Parathyroid adenoma (tissue), 2 donors: ENCODE data around the gene ANXA6.

Experiments
- H2AFZ ChIP-seq: fragments of 300-600 bp; sonication (generic); one replicate; pipeline ENCODE4 v1.7.0; 2017; ENCODE audit warnings: antibody characterized with exemption, mild to moderate bottlenecking
- H3K27ac ChIP-seq: fragments of 300-600 bp; sonication (generic); one replicate; pipeline ENCODE4 v1.7.0; 2017
- H3K27me3 ChIP-seq: fragments of 300-600 bp; sonication (generic); one replicate; pipeline ENCODE4 v1.7.0; 2017; ENCODE audit warnings: low read length; ENCODE audit not compliant: control insufficient read depth, insufficient read depth
- H3K36me3 ChIP-seq: fragments of 300-600 bp; sonication (generic); one replicate; pipeline ENCODE4 v1.7.0; 2017; ENCODE audit warnings: low read length; ENCODE audit not compliant: control insufficient read depth, insufficient read depth
- H3K4me1 ChIP-seq: fragments of 300-600 bp; sonication (generic); one replicate; pipeline ENCODE4 v1.7.0; 2017; ENCODE audit warnings: control low read depth
- H3K4me2 ChIP-seq: fragments of 300-600 bp; sonication (generic); one replicate; pipeline ENCODE4 v1.7.0; 2017; ENCODE audit warnings: low read length
- H3K4me3 ChIP-seq: fragments of 300-600 bp; sonication (generic); one replicate; pipeline ENCODE4 v1.7.0; 2017; ENCODE audit warnings: low read depth, low read length
- H3K79me2 ChIP-seq: fragments of 300-600 bp; sonication (generic); one replicate; pipeline ENCODE4 v1.7.0; 2017; ENCODE audit warnings: control low read depth
- H3K9ac ChIP-seq: fragments of 300-600 bp; sonication (generic); one replicate; pipeline ENCODE4 v1.7.0; 2017; ENCODE audit warnings: mild to moderate bottlenecking
- H3K9me3 ChIP-seq: fragments of 300-600 bp; sonication (generic); one replicate; pipeline ENCODE4 v1.7.0; 2017; ENCODE audit warnings: low read length; ENCODE audit not compliant: control insufficient read depth
- TF ChIP-seq, protein P1 (sequence below): fragments of 300-600 bp; sonication (generic); IDR thresholded peaks from one replicate; pipeline ENCODE4 v1.7.0; 2017; ENCODE audit warnings: antibody characterized with exemption, mild to moderate bottlenecking
- donor health status: primary hyperparathyroidism.

Gene ANXA6

DNA sequence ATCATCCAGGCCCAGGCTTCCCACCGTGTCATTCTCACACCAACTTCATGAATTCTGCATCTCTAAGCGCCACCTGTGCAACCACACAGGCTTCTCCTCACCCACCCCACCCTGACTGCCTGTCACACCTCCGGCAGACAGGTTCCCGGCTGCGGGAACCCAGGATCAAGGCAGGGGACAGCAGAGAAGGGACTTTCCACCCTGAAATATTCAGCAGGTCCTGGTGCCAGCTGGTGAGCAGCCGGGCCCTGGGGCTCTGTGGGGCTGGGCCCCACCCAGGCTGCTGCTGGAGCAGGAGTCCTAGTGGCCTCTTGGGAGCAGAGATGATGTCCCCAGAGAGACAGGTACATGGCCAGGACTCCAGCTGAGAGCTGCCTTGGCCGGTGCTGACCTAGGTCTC, 12.7 kb downstream of the ANXA6 start:
- no peak overlapping the region for H3K4me3 ChIP-seq
- H3K27ac ChIP-seq = no peak overlapping the region
- no peaks in the 10 kb centered on the region for H3K27me3 ChIP-seq
- H3K4me2 ChIP-seq = no peak overlapping the region
- TF ChIP-seq, protein P1, sequence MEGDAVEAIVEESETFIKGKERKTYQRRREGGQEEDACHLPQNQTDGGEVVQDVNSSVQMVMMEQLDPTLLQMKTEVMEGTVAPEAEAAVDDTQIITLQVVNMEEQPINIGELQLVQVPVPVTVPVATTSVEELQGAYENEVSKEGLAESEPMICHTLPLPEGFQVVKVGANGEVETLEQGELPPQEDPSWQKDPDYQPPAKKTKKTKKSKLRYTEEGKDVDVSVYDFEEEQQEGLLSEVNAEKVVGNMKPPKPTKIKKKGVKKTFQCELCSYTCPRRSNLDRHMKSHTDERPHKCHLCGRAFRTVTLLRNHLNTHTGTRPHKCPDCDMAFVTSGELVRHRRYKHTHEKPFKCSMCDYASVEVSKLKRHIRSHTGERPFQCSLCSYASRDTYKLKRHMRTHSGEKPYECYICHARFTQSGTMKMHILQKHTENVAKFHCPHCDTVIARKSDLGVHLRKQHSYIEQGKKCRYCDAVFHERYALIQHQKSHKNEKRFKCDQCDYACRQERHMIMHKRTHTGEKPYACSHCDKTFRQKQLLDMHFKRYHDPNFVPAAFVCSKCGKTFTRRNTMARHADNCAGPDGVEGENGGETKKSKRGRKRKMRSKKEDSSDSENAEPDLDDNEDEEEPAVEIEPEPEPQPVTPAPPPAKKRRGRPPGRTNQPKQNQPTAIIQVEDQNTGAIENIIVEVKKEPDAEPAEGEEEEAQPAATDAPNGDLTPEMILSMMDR = no peak
- H3K36me3 ChIP-seq = no peaks in the 10 kb centered on the region
- peaks cover 63% of the 10 kb centered on the region for H3K79me2 ChIP-seq
- H3K9me3 ChIP-seq = no peaks in the 10 kb centered on the region
- no peak overlapping the region for H3K9ac ChIP-seq
- no peak overlapping the region for H2AFZ ChIP-seq
- peaks cover 2% of the 10 kb centered on the region for H3K4me1 ChIP-seq

DNA sequence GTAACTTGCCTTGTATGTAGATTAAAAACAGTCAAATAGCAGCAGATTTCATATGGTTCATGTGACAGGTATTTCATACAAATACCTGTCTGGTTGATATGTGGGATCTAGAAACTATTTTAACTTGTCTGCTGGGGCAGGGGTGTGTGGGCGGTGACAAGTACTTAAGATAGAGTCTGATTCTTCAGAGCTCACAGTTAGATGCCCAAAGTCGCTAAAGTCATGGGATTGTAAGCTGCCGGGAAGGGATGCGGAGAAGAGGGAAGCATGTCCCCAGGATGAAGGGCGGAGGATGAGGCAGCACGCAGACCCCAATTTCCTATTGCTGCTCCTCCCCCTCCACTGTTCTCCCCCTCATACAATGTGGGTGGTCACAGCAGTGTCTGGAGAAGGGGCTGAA, 13.3 kb downstream of the ANXA6 start:
- Histone ChIP-seq H3K4me1 (no peaks in the 10 kb centered on the region), H3K36me3 (no peaks in the 10 kb centered on the region), H3K9ac (no peak overlapping the region), H3K79me2 (peaks cover 56% of the 10 kb centered on the region), H3K27me3 (no peaks in the 10 kb centered on the region), H3K4me2 (no peak overlapping the region), H3K4me3 (no peak overlapping the region), H3K9me3 (no peaks in the 10 kb centered on the region), H2AFZ (no peak overlapping the region), H3K27ac (no peak overlapping the region)
- TF ChIP-seq, protein P1 = no peak

DNA sequence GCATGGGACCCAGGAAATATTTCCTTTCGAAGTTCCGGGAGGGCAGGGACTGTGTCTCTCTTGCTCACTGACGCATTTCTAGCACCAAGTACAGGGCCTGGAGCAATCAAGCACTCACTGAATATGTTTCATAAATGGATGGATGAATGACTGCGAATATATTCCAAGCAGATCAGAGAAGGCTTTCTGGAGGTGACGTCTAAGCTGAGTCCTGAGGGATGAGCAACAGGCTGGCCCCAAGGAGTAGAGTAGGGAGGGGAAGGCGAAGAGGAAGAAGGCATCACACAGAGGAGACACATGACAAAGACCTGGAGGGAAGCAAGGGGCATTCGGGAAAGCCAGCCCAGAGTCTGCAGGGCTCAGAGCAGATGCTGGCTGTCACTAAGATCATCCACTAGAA, 13.9 kb downstream of the ANXA6 start:
- Histone ChIP-seq H3K4me3 (no peak overlapping the region), H3K9me3 (no peaks in the 10 kb centered on the region)

DNA sequence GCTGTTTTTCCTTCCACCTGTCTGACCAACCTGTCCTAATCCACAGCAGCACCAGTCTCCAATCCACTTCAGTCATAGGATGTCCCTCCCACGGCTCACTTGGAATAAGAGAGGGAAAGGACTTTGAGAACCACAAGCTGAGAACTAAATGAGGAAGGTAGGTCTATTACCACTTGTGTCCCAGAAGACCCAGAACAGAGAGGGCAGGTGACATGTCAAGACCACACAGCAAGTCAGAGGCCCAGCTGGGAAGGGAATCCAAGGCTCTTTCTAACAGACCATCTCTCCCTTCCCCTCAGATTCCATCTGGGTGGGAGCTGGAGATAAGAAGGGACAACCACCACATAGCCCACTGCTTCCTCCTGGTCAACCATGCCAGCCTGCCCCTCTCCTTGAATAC, 14.6 kb downstream of the ANXA6 start:
- Histone ChIP-seq H3K4me2 (no peak overlapping the region), H3K79me2 (peaks cover 44% of the 10 kb centered on the region), H3K27ac (no peak overlapping the region), H3K4me3 (no peak overlapping the region), H3K36me3 (no peaks in the 10 kb centered on the region), H3K27me3 (no peaks in the 10 kb centered on the region), H3K9me3 (no peaks in the 10 kb centered on the region), H3K4me1 (no peaks in the 10 kb centered on the region), H2AFZ (no peak overlapping the region), H3K9ac (no peak overlapping the region)
- TF ChIP-seq, protein P1 = no peak

More for the DNA sequence above, 13.9 kb downstream of the ANXA6 start:
- H3K9ac ChIP-seq = no peak overlapping the region
- no peaks in the 10 kb centered on the region for H3K27me3 ChIP-seq
- no peaks in the 10 kb centered on the region for H3K4me1 ChIP-seq
- no peak overlapping the region for H2AFZ ChIP-seq
- H3K79me2 ChIP-seq = peaks cover 51% of the 10 kb centered on the region
- no peak overlapping the region for H3K27ac ChIP-seq
- no peaks in the 10 kb centered on the region for H3K36me3 ChIP-seq
- TF ChIP-seq, protein P1 = no peak
- no peak overlapping the region for H3K4me2 ChIP-seq

DNA sequence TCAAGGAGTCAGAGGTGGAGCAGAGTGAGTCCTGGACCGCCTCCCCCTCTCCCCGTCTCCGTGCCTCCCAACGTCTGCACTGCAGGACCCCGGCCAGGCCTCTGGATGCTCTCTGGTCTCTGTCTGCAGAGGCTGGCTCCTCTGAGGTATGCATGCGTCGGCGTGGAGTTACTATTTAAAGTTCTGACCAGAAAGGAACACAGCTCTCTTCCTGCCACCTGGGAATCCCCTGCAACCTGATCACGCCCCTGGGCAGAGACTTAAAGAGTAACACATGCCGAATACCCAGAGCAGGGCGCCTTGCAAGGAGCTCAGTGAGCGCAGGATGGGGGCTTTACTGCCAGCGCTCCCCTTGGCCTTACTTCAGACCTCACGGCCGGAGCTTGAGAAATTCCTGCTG, 16.0 kb downstream of the ANXA6 start:
- TF ChIP-seq, protein P1 = no peak
- H3K9me3 ChIP-seq = no peaks in the 10 kb centered on the region
- H3K9ac ChIP-seq = no peak overlapping the region
- H3K36me3 ChIP-seq = no peaks in the 10 kb centered on the region
- H3K4me1 ChIP-seq = no peaks in the 10 kb centered on the region
- no peak overlapping the region for H3K4me2 ChIP-seq
- H3K27ac ChIP-seq = no peak overlapping the region
- H3K4me3 ChIP-seq = no peak overlapping the region
- H2AFZ ChIP-seq = no peak overlapping the region
- H3K27me3 ChIP-seq = no peaks in the 10 kb centered on the region
- peaks cover 31% of the 10 kb centered on the region for H3K79me2 ChIP-seq
